HepG2 (cell line): Measurements from ENCODE around the gene WDR37. TPM values are rescaled to one million over a fixed set of nuclear protein-coding genes. Genes with fewer than 3 reads are reported as not detected.

ENCODE experiments used
- ATAC-seq: fragments of 200-7000 bp; cut with Tn5 transposase; 3 replicates; pipeline ENCODE4 v1.9.1; 2020; ENCODE audit warnings: mild to moderate bottlenecking, moderate library complexity
- BruUV-seq: library from RNA; stranded (reverse); fragments of 400-500 nt; replicated peaks from 2 replicates; lab custom pipeline; 2021; lab: Mats Ljungman, UMichigan
- CTCF ChIA-PET: fragments of 300-600 bp; formaldehyde crosslinking; extraction: SDS; loops from one replicate; lab custom pipeline; 2021; ENCODE audit warnings: low total read pairs, inconsistent platforms, low intra/inter-chr PET ratio; lab: Yijun Ruan, JAX
- POLR2A ChIA-PET: fragments of 350-600 bp; sonication (Branson Sonifier 250); formaldehyde crosslinking; loops from one replicate; lab custom pipeline; 2020; ENCODE audit warnings: antibody characterized with exemption, inconsistent platforms; lab: Yijun Ruan, JAX
- DNase-seq: peaks from one replicate; pipeline ENCODE4 v3.0.0-alpha.2; 2015; ENCODE audit warnings: low spot score
- FAIRE-seq: peaks from 3 replicates; lab custom pipeline; 2011; peaks lifted over from hg19 to GRCh38; lab: Jason Lieb, UNC
- H2AFZ ChIP-seq: one replicate; pipeline ENCODE4 v1.6.1; 2011; ENCODE audit warnings: low read length, inconsistent platforms
- H3K27ac ChIP-seq: fragments of 300-600 bp; 3 replicates; pipeline ENCODE4 v1.8.0; 2011; ENCODE audit warnings: mixed run types, mild to moderate bottlenecking, mixed read lengths, low read length, inconsistent platforms; ENCODE audit not compliant: insufficient read depth; ENCODE audit errors: extremely low read length
- H3K27me3 ChIP-seq, 2 experiments: fragments of 200-600 bp in 1 of 2; 2 replicates in 1 of 2; 3 replicates in 1 of 2; pipeline versions ENCODE4 v1.6.0 to v1.8.0; 2011; ENCODE audit warnings: low read length in 2 of 2, mild to moderate bottlenecking in 2 of 2, moderate library complexity in 2 of 2, inconsistent platforms in 1 of 2; ENCODE audit not compliant: insufficient read depth in 2 of 2, control insufficient read depth in 1 of 2
- H3K36me3 ChIP-seq, 2 experiments: fragments of 200-600 bp in 1 of 2; replicated peaks in 1 of 2; 2 replicates in 1 of 2; 3 replicates in 1 of 2; pipeline versions ENCODE4 v1.5.1 to v1.8.0; 2011; ENCODE audit warnings: low read length in 2 of 2, inconsistent platforms in 1 of 2; ENCODE audit not compliant: insufficient read depth in 2 of 2, control insufficient read depth in 1 of 2
- H3K4me1 ChIP-seq: 2 replicates; pipeline ENCODE4 v1.5.1; 2012; ENCODE audit warnings: low read length, inconsistent platforms; ENCODE audit not compliant: insufficient read depth
- H3K4me2 ChIP-seq: 2 replicates; pipeline ENCODE4 v1.6.0; 2011; ENCODE audit warnings: low read depth, low read length, inconsistent platforms
- H3K4me3 ChIP-seq, 3 experiments: fragments of 200-600 bp in 1 of 3; sonication (generic), shearing (Covaris generic) in 1 of 3; replicated peaks in 1 of 3; 2 replicates each; pipeline ENCODE4 v1.5.1; 2011 to 2016; ENCODE audit warnings: low read length in 3 of 3, inconsistent platforms in 2 of 3, low read depth in 2 of 3, mild to moderate bottlenecking in 2 of 3, control low read depth in 1 of 3, mixed read lengths in 1 of 3; ENCODE audit not compliant: insufficient read depth in 1 of 3
- H3K79me2 ChIP-seq: one replicate; pipeline ENCODE4 v1.6.1; 2011; ENCODE audit warnings: low read length, inconsistent platforms; ENCODE audit not compliant: insufficient read depth
- H3K9ac ChIP-seq: 2 replicates; pipeline ENCODE4 v1.6.0; 2011; ENCODE audit warnings: mild to moderate bottlenecking, low read depth, low read length, inconsistent platforms; ENCODE audit not compliant: insufficient read depth
- H3K9me3 ChIP-seq: 2 replicates; pipeline ENCODE4 v1.5.1; 2012; ENCODE audit warnings: mild to moderate bottlenecking, low read length
- H4K20me1 ChIP-seq: 2 replicates; pipeline ENCODE4 v1.6.0; 2011; ENCODE audit warnings: inconsistent platforms, mild to moderate bottlenecking, low read length, moderate library complexity; ENCODE audit not compliant: insufficient read depth
- ATAD3A ChIP-seq: sonication (generic); formaldehyde crosslinking; IDR thresholded peaks from 2 replicates; pipeline ENCODE4 v1.4.0; 2020; ENCODE audit warnings: missing genetic modification reagents
- BATF2 ChIP-seq: sonication (generic); formaldehyde crosslinking; IDR thresholded peaks from 2 replicates; pipeline ENCODE4 v1.8.0; 2022; ENCODE audit warnings: mild to moderate bottlenecking, missing genetic modification reagents, moderate library complexity
- BRF2 ChIP-seq: sonication (generic); formaldehyde crosslinking; IDR thresholded peaks from 2 replicates; pipeline ENCODE4 v1.8.1; 2022; ENCODE audit warnings: mild to moderate bottlenecking, missing genetic modification reagents
- GATAD2A ChIP-seq: IDR thresholded peaks from 2 replicates; pipeline ENCODE4 v1.6.1; 2016
- RBM39 ChIP-seq: fragments of 200-400 bp; formaldehyde crosslinking; IDR thresholded peaks from one replicate; pipeline ENCODE4 v1.6.1; 2018; ENCODE audit warnings: antibody characterized with exemption, mild to moderate bottlenecking, low read depth, low read length; ENCODE audit not compliant: poor library complexity, severe bottlenecking
- SIN3A ChIP-seq: IDR thresholded peaks from 2 replicates; pipeline ENCODE4 v1.6.1; 2011; ENCODE audit warnings: low read depth, mild to moderate bottlenecking, control low read depth, low read length, borderline replicate concordance
- TGIF2 ChIP-seq: IDR thresholded peaks from 2 replicates; pipeline ENCODE4 v1.6.1; 2016; ENCODE audit warnings: control low read depth, missing compliant biosample characterization
- TOE1 ChIP-seq: sonication (generic); formaldehyde crosslinking; IDR thresholded peaks from 2 replicates; pipeline ENCODE4 v1.4.0; 2020; ENCODE audit warnings: mild to moderate bottlenecking, missing genetic modification reagents
- ZHX2 ChIP-seq, 2 experiments: sonication (generic) in 1 of 2; formaldehyde crosslinking in 1 of 2; IDR thresholded peaks; 2 replicates each; pipeline versions ENCODE4 v1.6.1 to v1.9.0; 2014 to 2022; ENCODE audit warnings: antibody characterized with exemption in 1 of 2, borderline replicate concordance in 1 of 2, inconsistent platforms in 1 of 2, low read depth in 1 of 2, missing genetic modification reagents in 1 of 2
- ZNF44 ChIP-seq: sonication (generic); formaldehyde crosslinking; IDR thresholded peaks from 2 replicates; pipeline ENCODE4 v1.5.1; 2020; ENCODE audit warnings: mild to moderate bottlenecking, missing genetic modification reagents
- ZNF552 ChIP-seq: sonication (generic); formaldehyde crosslinking; IDR thresholded peaks from 2 replicates; pipeline ENCODE4 v1.9.0; 2022; ENCODE audit warnings: missing genetic modification reagents, mild to moderate bottlenecking, borderline replicate concordance
- ZNF800 ChIP-seq: sonication (generic); formaldehyde crosslinking; IDR thresholded peaks from 2 replicates; pipeline ENCODE4 v1.4.0; 2020; ENCODE audit warnings: missing genetic modification reagents
- WGBS: methylation state at CpG from one replicate; pipeline ENCODE4 v1.1.6; 2017; ENCODE audit warnings: low lambda C conversion rate; 5-methylcytosine and 5-hydroxymethylcytosine counted together
- in situ Hi-C: cut with HindIII; loops from 2 replicates; pipeline ENCODE4 v1.10.0; 2017; ENCODE audit warnings: low pct_unique_long_range_greater_than_20kb; ENCODE audit not compliant: extremely low pct_ligation_motif_present
- intact Hi-C: fragments of 100-400 bp; cut with micrococcal nuclease; formaldehyde crosslinking; loops from one replicate; pipeline ENCODE4 v1.10.0; 2022; ENCODE audit not compliant: unreplicated experiment
- polyA plus RNA-seq, 8 experiments: library from polyadenylated mRNA; depleted of rRNA in 3 of 8; stranded (reverse) in 7 of 8; unstranded in 1 of 8; fragments of >200 nt; fragmentation: Illumina TruSeq in 4 of 8; extraction: Trizol in 4 of 8; gene quantifications; 2 replicates each; pipeline versions ENCODE4 v1.2.1 to v1.2.3, GENCODE V29; 2011 to 2016; ENCODE audit warnings: low read depth in 4 of 8, missing spikeins in 1 of 8, mixed read lengths in 1 of 8; ENCODE audit not compliant: insufficient read depth in 1 of 8
- total RNA-seq, 5 experiments: library from RNA; depleted of rRNA; stranded (reverse); fragments of >200 nt; fragmentation: Illumina TruSeq; extraction: Trizol; gene quantifications; 2 replicates each; pipeline ENCODE4 v1.2.3, GENCODE V29; 2016; ENCODE audit warnings: low read depth in 1 of 5

WDR37 gene
- total and polyA plus RNA-seq, 2 of the 13 experiments (the other 11 are each of a cell fraction or from before 2014, with no cell fraction given), result 5.9 to 7.5 TPM

GRCh38 chr10:1083581-1083980, 27.4 kb downstream of the WDR37 start:
- no peak for DNase-seq
- BruUV-seq, result no TSS peak
- Histone ChIP-seq H2AFZ (no peak overlapping the region), H3K9ac (no peak overlapping the region), H4K20me1 (no peaks in the 10 kb centered on the region), H3K4me1 (no peaks in the 10 kb centered on the region), H3K79me2 (no peaks in the 10 kb centered on the region), H3K36me3 (peaks cover 14 to 77% of the 10 kb centered on the region in 2 experiments), H3K9me3 (no peaks in the 10 kb centered on the region), H3K27ac (no peak overlapping the region), H3K4me2 (no peak overlapping the region), H3K4me3 (no peak overlapping the region), H3K27me3 (no peaks in the 10 kb centered on the region)
- intact Hi-C loops (no loop called here), in situ Hi-C loops (no loop called here)
- no peak for TF ChIP-seq SIN3A
- no peak for TF ChIP-seq ZNF552 (CRISPR knock-in tag)
- no peak for TF ChIP-seq TGIF2 (CRISPR knock-in tag)
- no peak for TF ChIP-seq TOE1
- no peak for TF ChIP-seq ATAD3A (CRISPR knock-in tag)
- TF ChIP-seq BATF2 (CRISPR knock-in tag), result no peak
- no peak for TF ChIP-seq BRF2 (CRISPR knock-in tag)
- no peak for TF ChIP-seq GATAD2A (CRISPR knock-in tag)
- TF ChIP-seq ZNF800, result no peak
- TF ChIP-seq ZNF44 (CRISPR knock-in tag), result no peak
- TF ChIP-seq RBM39, result no peak
- no peak for TF ChIP-seq ZHX2 (IDR thresholded peaks at IDR 0.05; ENCODE audit: low read depth)
- TF ChIP-seq ZHX2 (CRISPR knock-in tag; IDR thresholded peaks at IDR 0.05; ENCODE audit: borderline replicate concordance), result no peak
- FAIRE-seq, result no peak
- WGBS, result 95% methylated on average over 17 of the region's 17 CpGs
- ChIA-PET CTCF (no interaction called here), POLR2A (no interaction called here)
- ATAC-seq, result no peak
